Vagina (tissue), 2 donors: ENCODE measurements around the gene PPP3CB.

ENCODE experiments used
- POLR2A ChIP-seq, 2 donors: fragments of 450-650 bp; IDR thresholded peaks; one replicate each; pipeline ENCODE4 v1.6.1; 2017; ENCODE audit warnings: antibody characterized with exemption in 2 of 2, mild to moderate bottlenecking in 2 of 2, moderate library complexity in 2 of 2
- POLR2AphosphoS5 ChIP-seq, 2 donors: sonication (generic); formaldehyde crosslinking; IDR thresholded peaks; one replicate each; pipeline ENCODE4 v1.9.0; 2017; ENCODE audit warnings: antibody characterized with exemption in 2 of 2, mild to moderate bottlenecking in 2 of 2, low read depth in 1 of 2; ENCODE audit not compliant: insufficient read depth in 1 of 2
- TF ChIP-seq, protein P1 (sequence below), 3 experiments: fragments of 450-650 bp in 2 of 3; fragments of 200-600 bp in 1 of 3; sonication (generic) in 1 of 3; IDR thresholded peaks; one replicate each; pipeline ENCODE4 v1.5.1; 2017 to 2019; ENCODE audit warnings: antibody characterized with exemption in 3 of 3, mild to moderate bottlenecking in 2 of 3, moderate library complexity in 2 of 3

DNA sequence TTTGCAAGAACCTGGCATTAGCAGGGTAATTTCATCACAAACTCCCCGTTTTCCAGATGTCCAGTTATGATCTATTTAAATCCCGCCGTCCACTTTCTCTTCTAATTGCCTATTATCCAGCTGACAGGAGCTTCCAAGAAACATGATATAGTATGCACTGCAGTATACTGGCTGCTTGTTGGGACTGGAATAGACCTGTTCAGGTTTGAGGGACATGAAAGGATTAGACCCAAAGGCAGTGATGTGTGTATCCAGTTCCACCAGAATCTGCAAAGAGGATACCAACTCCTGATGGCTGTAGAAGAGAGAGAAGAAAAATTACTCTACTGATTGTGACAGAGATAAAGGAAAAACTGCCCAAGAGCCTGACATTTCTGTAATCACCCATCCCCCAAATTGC lies 71.3 kb downstream of the PPP3CB start:
- TF ChIP-seq, protein P1, sequence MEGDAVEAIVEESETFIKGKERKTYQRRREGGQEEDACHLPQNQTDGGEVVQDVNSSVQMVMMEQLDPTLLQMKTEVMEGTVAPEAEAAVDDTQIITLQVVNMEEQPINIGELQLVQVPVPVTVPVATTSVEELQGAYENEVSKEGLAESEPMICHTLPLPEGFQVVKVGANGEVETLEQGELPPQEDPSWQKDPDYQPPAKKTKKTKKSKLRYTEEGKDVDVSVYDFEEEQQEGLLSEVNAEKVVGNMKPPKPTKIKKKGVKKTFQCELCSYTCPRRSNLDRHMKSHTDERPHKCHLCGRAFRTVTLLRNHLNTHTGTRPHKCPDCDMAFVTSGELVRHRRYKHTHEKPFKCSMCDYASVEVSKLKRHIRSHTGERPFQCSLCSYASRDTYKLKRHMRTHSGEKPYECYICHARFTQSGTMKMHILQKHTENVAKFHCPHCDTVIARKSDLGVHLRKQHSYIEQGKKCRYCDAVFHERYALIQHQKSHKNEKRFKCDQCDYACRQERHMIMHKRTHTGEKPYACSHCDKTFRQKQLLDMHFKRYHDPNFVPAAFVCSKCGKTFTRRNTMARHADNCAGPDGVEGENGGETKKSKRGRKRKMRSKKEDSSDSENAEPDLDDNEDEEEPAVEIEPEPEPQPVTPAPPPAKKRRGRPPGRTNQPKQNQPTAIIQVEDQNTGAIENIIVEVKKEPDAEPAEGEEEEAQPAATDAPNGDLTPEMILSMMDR (IDR thresholded peaks at IDR 0.05), result no peak
- no peak for TF ChIP-seq POLR2A (IDR thresholded peaks at IDR 0.05)
- TF ChIP-seq POLR2AphosphoS5 (IDR thresholded peaks at IDR 0.05; ENCODE audit: insufficient read depth in 1 of 2, low read depth in 1 of 2), result no peak
